GM19452 (cell line): Measurements from ENCODE around the gene CLTCL1.

ENCODE experiments used
- ATAC-seq: cut with Tn5 transposase; IDR thresholded peaks from one replicate; pipeline ENCODE4 v1.9.1; 2021; ENCODE audit not compliant: unreplicated experiment

The CLTCL1 gene

GRCh38 chr22:19134176-19134831 is 157.2 kb downstream of the CLTCL1 start:
- no peak for ATAC-seq

GRCh38 chr22:19133561-19133960 is 158.0 kb downstream of the CLTCL1 start:
- no peak for ATAC-seq

GRCh38 chr22:19132693-19133400 is 158.7 kb downstream of the CLTCL1 start:
- ATAC-seq, result no peak

- no peak for ATAC-seq
These were observed 159.4 kb downstream of the CLTCL1 start for GRCh38 chr22:19132153-19132552.

GRCh38 chr22:19131685-19132015 is 159.9 kb downstream of the CLTCL1 start:
- ATAC-seq, result no peak

GRCh38 chr22:19130959-19131684 is 160.4 kb downstream of the CLTCL1 start, which contains the start of gene TSSK2:
TSSK2 (plus strand) TSS chr22:19131308; CDS start chr22:19131400, 92 bp downstream.
- no peak for ATAC-seq

GRCh38 chr22:19129871-19130270 is 161.6 kb downstream of the CLTCL1 start:
- ATAC-seq, result no peak
